ENCODE data around the gene SARS1.

Gene SARS1

DNA sequence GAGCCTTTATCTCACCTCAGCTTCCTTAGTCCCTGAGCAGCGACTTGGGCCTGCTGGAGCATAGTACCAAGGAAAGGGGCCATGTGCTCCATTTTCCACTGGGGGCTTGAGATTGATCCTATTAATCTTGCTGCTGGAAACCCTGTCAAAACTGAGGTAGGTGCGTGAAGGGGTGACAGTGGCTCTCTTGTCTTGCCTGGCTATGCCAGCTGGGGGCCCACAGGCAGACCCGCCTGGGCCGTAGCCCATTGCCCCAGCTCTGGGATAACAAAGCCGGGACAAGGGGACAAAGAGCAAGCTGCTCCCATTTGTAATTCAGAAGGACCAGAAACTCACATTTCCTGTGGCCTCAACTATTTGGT is 25.3 kb downstream of the SARS1 start:
- H3K36me3 Mint-ChIP-seq (ENCODE audit: low read depth) = peaks cover 31% of the 10 kb centered on the region
- H3K27me3 Mint-ChIP-seq (ENCODE audit: low read depth, poor library complexity) = peaks cover 17% of the 10 kb centered on the region
- TF ChIP-seq, protein P1, sequence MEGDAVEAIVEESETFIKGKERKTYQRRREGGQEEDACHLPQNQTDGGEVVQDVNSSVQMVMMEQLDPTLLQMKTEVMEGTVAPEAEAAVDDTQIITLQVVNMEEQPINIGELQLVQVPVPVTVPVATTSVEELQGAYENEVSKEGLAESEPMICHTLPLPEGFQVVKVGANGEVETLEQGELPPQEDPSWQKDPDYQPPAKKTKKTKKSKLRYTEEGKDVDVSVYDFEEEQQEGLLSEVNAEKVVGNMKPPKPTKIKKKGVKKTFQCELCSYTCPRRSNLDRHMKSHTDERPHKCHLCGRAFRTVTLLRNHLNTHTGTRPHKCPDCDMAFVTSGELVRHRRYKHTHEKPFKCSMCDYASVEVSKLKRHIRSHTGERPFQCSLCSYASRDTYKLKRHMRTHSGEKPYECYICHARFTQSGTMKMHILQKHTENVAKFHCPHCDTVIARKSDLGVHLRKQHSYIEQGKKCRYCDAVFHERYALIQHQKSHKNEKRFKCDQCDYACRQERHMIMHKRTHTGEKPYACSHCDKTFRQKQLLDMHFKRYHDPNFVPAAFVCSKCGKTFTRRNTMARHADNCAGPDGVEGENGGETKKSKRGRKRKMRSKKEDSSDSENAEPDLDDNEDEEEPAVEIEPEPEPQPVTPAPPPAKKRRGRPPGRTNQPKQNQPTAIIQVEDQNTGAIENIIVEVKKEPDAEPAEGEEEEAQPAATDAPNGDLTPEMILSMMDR (IDR thresholded peaks at IDR 0.05) = no peak
- no peak for DNase-seq
- no peaks in the 10 kb centered on the region for H3K9me3 Mint-ChIP-seq
- no peak overlapping the region for H3K4me3 Mint-ChIP-seq
- H3K4me1 Mint-ChIP-seq = peaks cover 26% of the 10 kb centered on the region
- no peak overlapping the region for H3K27ac Mint-ChIP-seq

DNA sequence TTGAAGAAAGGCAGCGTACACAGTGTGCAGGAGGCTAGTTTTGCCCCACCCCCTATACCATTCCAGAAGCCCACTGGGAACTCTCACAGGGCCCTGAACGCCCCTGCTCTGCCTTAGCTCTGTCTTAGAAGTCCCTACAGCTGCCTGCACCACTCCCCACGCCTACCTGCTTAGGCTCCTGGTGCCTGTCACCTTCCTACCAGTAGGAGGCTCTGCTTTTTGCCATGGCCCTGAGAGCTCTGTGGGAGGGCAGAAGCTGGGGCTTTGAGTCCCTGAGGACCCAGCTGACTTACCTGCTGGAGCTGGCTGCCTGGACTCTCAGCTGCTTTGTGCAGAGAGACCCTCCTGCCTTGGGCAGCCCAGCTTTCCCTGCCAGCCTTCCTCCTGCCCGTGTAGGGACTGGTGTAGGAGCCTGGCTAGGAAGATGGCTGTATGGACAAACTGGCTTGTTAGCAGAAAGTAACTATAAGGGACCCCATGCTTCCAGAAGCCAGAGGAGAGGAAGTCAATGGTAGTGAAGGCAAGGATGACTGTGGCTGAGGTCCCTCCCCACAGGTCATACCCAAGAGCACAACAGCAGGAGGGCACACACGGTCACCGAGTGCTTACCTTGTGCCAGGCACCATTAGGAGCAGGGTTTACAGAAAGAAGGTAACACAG is 25.8 kb downstream of the SARS1 start:
- H3K27me3 Mint-ChIP-seq (ENCODE audit: low read depth, poor library complexity) = peaks cover 17% of the 10 kb centered on the region
- peaks cover 27% of the 10 kb centered on the region for H3K36me3 Mint-ChIP-seq (ENCODE audit: low read depth)
- no peak overlapping the region for H3K27ac Mint-ChIP-seq
- peaks cover 26% of the 10 kb centered on the region for H3K4me1 Mint-ChIP-seq
- no peak overlapping the region for H3K4me3 Mint-ChIP-seq
- TF ChIP-seq, protein P1 (IDR thresholded peaks at IDR 0.05) = peak; percentile 55
- peak; percentile 48 for DNase-seq
- H3K9me3 Mint-ChIP-seq = no peaks in the 10 kb centered on the region

DNA sequence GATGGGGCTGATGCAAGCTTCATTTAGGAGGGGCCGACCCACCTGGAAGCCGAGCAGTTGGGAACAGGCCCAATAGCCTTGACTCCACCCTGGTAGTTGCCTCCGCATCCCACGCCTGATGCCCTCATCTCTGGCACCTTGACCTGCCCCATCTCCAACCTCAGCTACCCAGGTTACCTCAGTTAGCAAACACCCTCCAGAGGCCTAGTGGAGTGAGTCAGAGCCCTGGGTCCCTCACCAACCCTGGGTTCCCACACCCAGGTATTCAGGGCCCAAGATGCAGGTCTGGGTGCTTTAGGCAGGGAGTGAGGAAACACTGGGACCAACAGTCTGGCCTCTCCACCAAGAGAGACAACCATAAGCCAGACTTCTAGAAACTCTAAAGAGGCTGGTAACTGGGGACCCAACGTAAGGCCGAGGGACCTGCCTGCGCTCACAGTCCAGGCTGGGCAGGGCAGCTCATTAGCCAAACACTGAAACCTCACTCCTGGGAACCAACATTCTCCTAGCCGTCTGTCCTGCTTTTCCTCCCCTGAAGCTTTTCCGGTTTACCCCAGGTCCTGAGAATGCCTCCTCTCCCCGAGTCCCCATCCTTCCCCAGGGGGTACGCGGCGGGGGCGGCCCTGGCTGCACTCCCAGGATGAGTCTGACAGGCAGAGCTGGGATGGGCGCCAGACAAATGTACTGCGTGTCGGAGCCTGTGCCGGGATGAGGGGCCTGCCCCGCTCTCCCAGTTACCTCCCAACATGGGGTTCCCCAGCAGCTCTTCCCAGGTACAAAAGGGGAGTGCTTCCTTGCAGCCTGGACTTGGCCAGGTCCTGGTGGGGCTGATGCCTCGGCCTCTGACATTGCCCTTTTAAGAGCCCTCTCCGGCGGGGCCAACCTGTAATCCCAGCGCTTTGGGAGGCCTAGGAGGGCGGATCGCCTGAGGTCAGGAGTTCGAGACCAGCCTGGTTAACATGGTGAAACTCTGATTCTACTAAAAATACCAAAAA is 26.7 kb downstream of the SARS1 start:
- Mint-ChIP-seq H3K4me3 (no peak overlapping the region), H3K4me1 (peaks cover 26% of the 10 kb centered on the region), H3K27ac (no peak overlapping the region), H3K36me3 (ENCODE audit: low read depth) (peaks cover 18% of the 10 kb centered on the region), H3K27me3 (ENCODE audit: low read depth, poor library complexity) (peaks cover 17% of the 10 kb centered on the region), H3K9me3 (no peaks in the 10 kb centered on the region)
- TF ChIP-seq, protein P1 (IDR thresholded peaks at IDR 0.05) = no peak
- DNase-seq = no peak

DNA sequence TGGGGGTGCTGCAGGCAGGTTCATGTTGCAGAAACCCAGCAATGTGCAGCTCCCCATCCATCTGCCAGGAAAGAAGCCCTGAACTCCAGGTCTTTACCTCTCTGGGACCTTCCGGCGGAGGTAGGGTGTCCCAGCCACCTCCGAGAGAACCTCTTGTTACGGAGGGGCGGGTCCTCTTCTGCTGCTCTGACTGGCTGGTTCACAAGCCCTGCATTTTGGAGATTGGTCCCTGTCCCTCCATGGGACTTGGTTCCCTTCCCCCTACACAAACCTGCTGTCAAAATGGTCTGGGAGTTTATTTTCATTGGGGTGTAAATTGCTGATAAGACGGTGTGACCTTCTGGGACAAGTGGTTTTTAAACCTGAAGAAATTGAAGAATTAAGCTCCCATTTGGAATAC is 27.6 kb downstream of the SARS1 start:
- Mint-ChIP-seq H3K27ac (no peak overlapping the region), H3K4me1 (peaks cover 28% of the 10 kb centered on the region), H3K4me3 (no peak overlapping the region), H3K9me3 (no peaks in the 10 kb centered on the region), H3K36me3 (ENCODE audit: low read depth) (peaks cover 9% of the 10 kb centered on the region), H3K27me3 (ENCODE audit: low read depth, poor library complexity) (peaks cover 14% of the 10 kb centered on the region)
- TF ChIP-seq, protein P1 (IDR thresholded peaks at IDR 0.05) = no peak
- DNase-seq = no peak

DNA sequence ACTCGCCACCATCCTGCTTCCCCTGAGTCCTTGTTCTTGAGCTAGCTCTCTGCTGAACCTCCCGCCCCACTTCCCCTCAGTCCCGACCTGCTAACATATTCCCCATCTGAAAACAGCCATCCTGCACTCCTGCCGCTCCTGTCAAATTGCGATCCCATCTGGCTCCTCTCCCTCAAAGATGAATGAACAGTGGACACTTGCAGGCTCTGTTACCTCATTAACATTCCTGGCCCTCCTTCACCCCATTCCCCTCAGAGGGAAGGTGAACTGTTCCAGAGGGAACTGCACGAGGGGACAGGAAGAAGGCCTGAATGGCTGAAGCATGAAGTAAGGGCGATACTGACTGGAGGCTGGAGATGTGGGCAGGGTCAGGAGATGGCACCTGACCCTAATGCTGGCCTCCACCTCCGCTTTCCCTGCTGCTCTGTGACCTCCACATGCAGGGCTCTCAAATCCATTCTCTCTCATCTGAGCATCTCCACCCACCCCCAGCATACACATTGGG is 28.2 kb downstream of the SARS1 start:
- Mint-ChIP-seq H3K36me3 (ENCODE audit: low read depth) (peaks cover 8% of the 10 kb centered on the region), H3K4me1 (peaks cover 34% of the 10 kb centered on the region), H3K4me3 (no peak overlapping the region), H3K27ac (no peak overlapping the region), H3K9me3 (no peaks in the 10 kb centered on the region), H3K27me3 (ENCODE audit: low read depth, poor library complexity) (peaks cover 14% of the 10 kb centered on the region)
- DNase-seq = no peak
- TF ChIP-seq, protein P1 (IDR thresholded peaks at IDR 0.05) = no peak
